Adipose tissue (tissue), 3 donors: ENCODE results near the gene PGPEP1. TPM values are rescaled to one million over a fixed set of nuclear protein-coding genes. Genes with fewer than 3 reads are reported as not detected.

Experiments used
- H3K27ac ChIP-seq: one replicate; pipeline ENCODE4 v1.5.1; 2013; ENCODE audit warnings: low read depth, low read length
- WGBS, 3 donors: extraction: QIAGEN DNeasy Blood & Tissue Kit; methylation state at CpG; one replicate each; pipeline ENCODE4 v1.1.7; 2013; 5-methylcytosine and 5-hydroxymethylcytosine counted together
- polyA plus RNA-seq, 3 donors: library from polyadenylated mRNA; stranded (reverse); fragments of 200-250 nt; gene quantifications; one replicate each; pipeline ENCODE4 v1.2.3, GENCODE V29; 2013
- donor health status: healthy with polysubstance abuse.
- donor health status: Bipolar disorder and iron deficiency.
- donor health status: healthy.

Gene PGPEP1
- polyA plus RNA-seq, 3 donors, result 9.1 to 17.2 (median 14.5) TPM

DNA sequence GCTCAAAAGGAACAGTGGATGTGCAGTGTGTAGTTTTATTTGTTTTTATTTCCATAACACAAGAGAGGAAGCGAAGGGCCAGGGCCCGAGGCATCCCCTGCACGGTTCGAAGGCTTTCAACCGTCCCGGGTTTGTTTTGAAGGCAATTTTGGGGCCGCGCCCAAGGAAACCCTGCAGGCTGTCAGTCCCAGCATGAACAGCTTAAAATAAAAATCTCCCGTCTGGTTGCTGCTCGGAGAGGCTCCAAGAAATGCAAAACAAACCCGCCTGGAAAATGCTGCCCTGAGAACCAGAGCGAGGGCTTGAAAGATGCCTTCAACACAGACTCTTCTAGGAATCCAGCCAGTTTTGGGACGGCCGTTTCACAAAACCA, 33.5 kb upstream of the PGPEP1 start:
- WGBS, 3 donors, result 66 to 83% (median 70%) methylated on average over 14 of the region's 14 CpGs
- H3K27ac ChIP-seq, result no peak overlapping the region

DNA sequence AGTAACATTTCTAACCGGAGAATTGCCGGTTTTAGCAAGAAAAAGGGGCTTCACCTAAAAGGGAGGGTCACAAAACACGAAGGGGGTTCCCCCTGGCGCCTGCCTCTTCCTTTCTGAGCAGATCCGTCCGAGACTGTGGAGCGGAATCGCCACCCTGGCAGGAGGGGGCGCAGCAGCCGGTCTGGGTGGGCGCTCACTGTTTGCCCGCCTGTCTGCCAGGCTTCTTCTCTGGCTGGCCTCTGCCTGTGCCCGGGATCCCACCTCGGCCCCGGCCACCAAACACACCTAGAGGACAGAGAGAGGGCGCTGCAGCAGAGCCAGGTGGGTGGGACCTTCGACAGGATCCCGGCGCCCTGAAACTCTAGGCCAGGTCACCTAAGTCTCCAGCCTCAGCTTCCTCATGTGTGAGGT, 33.1 kb upstream of the PGPEP1 start:
- 82 to 93% (median 88%) methylated on average over 19 of the region's 19 CpGs for whole genome bisulfite sequencing, 3 donors
- no peak overlapping the region for H3K27ac ChIP-seq

DNA sequence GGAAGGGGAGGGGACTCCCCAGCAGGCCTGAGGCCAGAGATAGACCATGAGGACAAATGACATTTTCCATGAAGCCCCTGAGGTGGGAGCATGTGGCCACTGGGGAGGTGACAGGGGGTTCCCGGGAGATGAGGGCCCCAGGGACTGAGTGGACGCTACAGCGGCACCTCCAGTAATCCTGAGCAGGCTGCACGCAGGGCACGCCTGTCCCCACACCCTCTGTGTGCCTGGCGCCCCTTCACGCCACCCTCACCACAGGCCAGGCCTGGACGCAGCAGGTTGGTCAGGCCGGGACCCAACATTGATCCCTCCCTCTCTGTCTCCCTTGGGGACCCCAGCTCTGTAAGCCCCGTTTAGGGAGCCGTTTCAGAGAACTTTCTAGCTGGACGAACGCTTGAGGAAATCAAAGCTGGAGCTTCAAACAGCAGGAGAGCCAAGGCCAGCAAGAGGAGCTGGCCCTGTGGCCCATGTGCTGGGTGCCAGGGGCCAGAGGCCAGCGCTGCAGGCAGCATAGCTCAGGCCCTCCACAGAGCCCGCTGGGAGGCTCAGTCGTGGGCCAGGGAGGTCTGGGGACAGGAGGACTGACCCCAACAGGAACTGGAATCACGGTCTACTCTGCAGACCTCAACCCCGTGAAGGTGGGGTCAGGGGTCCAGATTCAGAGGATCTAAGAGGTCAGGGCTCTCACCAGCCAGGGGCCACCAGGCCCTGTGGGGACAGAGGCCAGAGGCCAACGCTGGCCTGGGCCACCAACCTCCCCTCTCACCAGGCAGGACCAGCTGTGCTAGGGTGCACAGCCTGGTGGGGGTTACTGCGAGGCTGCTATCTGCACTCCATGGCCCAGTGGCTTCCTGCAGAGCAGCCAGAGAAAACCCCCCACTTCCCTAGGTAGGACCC, 32.1 kb upstream of the PGPEP1 start:
- no peak overlapping the region for H3K27ac ChIP-seq
- 72 to 88% (median 83%) methylated on average over 15 to 20 of the region's 20 CpGs for WGBS, 3 donors

DNA sequence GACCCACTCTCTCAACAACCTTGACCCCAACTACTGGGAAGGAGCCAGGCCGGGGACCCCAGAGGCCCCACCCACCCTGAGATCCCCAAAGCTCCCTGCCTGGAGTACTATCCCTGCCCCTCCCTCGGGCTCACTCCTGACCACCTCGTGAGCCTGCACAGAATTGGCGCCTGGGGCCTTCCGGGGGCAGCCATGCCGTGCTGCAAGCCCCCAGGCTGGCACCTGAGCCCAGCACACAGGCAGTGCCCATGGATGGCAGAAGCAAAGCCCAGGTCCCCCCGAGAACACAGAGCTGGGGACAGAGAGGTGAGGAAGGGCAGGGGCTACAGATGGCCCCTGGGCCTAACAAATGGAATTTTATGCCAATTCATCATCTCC, 31.5 kb upstream of the PGPEP1 start:
- WGBS, 3 donors, result 86 to 93% (median 88%) methylated on average over 7 of the region's 7 CpGs
- no peak overlapping the region for H3K27ac ChIP-seq

DNA sequence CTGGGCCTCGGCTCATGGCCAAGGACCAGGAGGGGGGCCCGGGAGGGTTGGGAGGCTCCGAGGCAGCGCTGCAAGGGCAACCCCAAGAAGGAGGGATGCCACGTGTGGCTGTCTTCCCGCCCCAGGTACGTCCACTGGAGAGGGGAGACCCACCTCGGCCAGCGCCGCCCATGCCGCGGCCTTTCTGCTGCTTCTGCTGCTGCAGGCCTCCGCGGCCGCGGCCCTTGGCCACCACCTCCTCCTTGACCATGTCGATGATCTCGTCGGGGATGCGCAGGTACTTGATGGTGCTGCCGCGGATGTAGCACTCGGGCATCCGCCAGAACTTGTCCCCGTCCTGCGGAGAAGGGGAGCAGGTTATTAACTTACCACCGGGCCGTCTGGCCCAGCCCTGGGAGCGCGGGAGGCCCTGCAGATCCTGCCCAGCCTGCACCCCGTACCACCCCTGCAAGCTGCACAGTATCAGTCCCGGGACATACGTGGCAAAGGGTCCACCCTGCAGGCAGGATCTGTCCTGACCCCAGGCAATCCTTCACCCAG, 30.8 kb upstream of the PGPEP1 start:
- no peak overlapping the region for H3K27ac ChIP-seq
- 94 to 96% (median 94%) methylated on average over 28 to 33 of the region's 33 CpGs for WGBS, 3 donors

DNA sequence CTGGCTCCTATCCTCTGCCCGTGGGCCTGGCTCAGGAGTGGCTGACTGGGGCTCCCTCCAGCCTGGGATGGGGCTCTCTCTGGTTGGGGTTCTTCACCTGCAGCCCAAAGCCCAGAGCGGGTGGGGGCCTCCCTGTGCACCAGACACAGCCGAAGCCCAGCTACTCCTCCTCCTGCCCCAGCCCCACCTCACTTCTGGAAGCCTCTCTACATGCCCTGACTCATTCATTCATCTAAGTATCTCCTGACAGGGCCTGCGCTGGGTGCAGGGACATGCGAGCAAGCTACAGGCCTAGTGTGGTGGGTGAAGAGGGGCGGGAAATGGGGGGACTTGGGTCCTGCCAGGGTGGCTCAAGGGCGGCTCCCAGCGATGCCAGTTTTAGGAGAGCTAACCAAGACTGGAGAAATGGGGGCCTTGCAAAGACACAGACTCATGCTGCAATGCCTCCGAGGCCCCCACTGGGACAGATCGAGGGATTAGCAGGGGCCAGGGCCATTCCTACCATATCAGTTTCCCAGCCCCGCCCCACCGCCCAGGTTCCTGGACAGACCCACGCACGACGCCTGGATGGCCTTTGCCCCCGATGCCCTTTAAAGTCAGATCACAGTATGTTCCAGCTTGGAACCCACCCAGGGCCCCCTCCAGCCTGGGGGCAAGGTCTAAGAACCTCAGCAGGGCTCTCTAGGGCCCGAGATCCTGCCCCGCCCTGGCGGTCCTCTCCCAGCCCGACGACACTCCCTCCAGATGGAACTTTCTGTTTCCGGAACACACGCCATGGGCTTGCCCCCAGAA, 30.1 kb upstream of the PGPEP1 start:
- H3K27ac ChIP-seq, result no peak overlapping the region
- WGBS, 3 donors, result 79 to 86% (median 84%) methylated on average over 19 to 23 of the region's 23 CpGs

DNA sequence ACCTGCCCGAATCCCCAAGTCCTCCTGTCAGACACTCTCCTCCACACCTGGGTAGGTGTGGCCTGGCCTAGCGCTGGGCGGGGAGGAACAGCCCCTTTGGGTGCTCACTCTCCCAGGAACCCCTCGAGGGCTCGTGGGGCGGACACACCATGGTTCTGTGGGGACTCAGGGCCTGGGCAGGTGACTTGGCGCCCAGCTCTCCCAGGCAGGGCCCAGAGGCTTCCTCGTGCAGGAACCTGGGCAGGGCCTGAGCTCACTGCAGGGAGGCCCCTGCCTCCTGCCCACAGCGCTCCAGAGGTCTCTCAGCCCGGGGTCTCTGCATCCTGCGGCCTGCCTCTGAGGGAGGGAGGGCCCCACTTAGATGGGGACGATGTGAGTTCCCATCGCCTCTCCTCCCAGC, 29.4 kb upstream of the PGPEP1 start:
- 81 to 92% (median 89%) methylated on average over 12 to 13 of the region's 13 CpGs for WGBS, 3 donors
- H3K27ac ChIP-seq, result no peak overlapping the region

DNA sequence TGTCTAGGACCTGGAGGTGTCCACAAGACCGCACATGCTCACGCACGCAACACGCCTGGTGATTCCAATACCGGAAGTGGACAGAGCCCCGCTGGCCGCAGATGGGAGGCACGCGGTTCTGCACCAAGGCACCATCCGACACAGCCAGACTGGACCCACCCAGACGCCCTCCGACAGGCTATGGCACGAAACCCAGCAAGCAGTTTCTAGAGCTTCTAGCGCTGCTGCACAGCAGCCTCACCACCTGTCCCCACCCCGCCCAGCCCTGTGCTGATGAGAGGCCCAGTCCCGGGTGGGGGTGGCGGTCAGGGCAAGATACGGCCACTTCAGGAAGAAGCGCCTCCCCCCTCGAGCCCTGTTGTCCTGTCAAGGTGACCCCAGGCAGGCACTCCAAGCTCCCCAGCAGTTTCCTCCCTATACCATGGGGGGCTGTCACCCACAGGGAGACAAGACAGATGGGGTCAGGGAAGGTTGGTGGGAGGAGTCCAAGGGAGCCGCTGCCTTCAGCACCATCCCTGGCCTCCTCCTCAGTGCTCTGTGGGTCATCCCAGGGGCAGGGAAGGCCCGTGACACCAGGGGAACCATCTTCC, 28.8 kb upstream of the PGPEP1 start:
- 88 to 93% (median 89%) methylated on average over 22 of the region's 22 CpGs for WGBS, 3 donors
- no peak overlapping the region for H3K27ac ChIP-seq

DNA sequence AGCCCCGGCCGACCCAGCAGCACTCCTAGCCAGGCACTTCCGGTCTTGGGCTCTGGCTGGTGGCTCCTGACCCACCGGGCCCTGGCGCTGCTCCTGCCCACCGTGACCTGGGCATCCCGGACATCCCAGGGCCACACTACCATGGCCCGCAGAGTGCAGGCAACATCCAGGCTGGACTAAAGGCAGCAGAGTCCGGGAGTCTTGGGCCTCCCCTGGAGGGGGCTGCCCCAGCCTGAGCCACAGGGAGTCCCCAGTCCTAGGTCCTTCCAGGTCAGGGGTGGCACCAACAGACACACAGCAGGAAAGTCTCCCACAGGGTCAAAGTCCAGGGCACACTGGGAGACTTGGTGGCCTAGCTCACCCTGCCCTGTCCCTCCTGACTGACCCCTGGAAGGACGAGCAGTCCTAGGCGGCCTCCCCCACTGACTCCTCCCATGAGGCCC, 28.3 kb upstream of the PGPEP1 start:
- H3K27ac ChIP-seq, result no peak overlapping the region
- WGBS, 3 donors, result 70 to 91% (median 90%) methylated on average over 9 to 11 of the region's 11 CpGs

DNA sequence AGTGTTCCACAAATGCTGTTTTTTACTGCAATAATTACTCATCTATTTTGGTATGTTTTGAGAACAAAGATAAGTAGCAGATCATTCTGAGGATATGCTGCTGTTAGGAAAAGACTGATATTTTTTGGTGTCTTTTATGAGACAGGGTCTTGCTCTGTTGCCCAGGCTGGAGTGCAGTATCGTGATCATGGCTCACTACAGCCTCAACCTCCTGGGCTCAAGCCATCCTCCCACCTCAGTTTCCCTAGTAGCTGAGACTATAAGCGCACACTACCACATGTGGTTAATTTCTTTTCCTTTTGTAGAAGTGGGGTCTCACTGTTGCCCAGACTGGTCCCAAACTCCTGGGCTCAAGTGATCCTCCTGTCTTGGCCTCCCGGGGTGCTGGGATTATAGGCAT, 27.0 kb upstream of the PGPEP1 start:
- no peak overlapping the region for H3K27ac ChIP-seq

DNA sequence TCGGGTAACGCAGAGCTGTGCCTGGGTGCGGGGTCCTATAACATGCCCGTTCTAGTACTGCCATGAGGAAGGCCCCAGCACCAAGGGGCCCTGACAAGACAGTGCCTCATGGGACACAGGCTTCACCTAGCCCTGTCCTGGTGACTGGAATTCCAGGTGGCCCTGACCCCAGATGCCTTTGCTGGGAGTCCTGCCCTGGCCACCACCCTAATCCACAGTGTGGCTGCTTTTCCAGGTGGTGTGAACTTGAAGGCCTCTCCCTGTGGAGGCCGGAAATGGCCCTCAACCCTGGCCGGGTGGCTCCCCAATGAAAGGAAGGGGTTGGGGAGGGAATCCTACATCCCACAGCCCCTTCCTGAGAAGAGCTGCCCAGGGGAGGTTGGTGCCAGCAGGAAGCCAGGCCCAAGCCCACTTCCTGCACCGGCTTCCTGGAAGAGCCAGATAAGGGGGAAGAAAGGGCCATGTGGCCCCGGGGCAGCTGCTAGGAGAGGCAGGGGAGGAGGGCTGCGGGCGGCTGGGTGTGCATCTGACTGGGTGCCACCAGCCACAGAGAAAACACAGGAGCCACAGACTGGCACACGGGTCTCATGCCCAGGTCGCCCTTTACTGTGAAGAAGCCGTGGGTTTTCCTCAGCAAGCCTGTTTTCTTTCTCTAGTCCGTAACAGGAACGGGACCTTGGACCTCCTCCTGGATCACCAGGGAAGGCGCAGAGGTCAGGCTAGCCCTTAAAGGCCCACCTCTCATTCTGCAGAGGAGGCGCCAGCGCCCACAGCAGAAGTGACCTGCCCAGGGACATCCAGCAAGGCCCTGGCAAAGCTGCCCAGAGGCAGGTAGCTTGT, 22.2 kb upstream of the PGPEP1 start:
- H3K27ac ChIP-seq, result no peak overlapping the region
- 32 to 48% (median 40%) methylated on average over 18 of the region's 18 CpGs for WGBS, 3 donors

More for the DNA sequence above, 27.0 kb upstream of the PGPEP1 start:
- WGBS, 3 donors, result 96 to 100% (median 96%) methylated on average over 3 of the region's 3 CpGs

DNA sequence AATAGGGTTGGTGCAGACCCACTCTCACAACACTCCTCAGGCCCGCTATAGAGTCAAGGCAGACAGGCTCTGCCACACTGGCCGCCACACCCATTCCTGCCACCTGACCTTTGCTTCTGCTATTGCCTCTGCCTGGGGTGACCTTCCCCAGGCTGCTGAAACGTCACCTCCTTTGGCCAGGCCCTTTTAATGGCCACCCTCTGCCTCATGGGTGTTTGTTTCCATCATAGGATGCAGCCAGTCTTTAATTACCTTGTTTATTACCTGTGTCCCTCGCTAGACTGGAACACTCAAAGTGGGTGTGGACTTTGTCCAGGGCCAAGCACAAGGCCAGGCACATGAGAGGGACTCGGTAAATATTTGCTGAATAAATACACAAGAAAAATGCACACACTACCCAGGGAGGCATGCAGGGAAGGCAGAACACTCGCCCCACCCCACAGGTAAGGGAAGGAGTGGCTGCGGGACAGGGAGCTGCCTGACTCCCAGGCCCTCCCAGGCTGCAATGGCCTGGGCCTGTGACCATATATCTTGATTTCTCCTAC, 20.7 kb upstream of the PGPEP1 start:
- no peak overlapping the region for H3K27ac ChIP-seq
- WGBS, 3 donors, result 47 to 78% (median 62%) methylated on average over 7 of the region's 7 CpGs

DNA sequence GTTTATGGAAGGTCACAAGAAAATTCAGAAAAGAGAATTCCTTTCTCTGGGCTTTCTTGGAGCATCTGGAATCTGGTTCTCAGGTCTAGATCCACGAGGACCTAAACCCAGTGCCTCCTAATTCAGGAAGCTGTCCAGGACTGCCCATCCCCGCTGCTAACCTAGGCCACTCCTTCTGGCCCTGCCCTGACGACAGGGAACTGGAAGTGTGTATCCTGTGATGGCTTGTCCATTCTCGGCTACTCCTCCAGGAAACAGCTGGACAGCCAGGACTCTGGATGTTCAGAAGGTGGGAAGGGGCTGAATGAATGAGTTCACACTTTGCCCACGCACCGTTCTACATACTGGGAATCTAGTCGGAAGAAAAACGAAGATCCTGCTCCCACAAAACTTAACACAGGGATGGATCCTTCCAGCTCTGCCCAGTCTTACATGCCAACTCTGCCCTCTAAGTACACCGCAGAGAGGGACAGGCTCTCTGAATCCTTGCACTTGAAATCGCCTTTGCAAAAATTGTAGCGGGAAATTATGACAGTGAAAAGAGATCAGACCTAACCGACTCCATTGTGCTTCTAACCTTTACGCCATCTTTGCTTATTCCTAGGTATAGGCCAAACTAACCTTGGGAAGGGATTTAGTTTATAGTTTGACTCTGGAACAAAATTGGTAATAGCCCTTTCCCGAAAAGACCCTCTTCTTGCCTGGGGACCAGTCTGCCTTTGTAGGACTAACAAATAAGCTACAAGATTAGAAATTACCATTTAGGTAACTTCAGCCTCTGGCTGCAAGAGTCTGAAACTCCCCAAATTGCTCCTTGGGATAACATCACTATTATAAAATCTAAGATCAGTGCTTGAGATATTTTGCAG, 19.3 kb upstream of the PGPEP1 start:
- no peak overlapping the region for H3K27ac ChIP-seq
- 55 to 71% (median 57%) methylated on average over 14 of the region's 14 CpGs for WGBS, 3 donors

DNA sequence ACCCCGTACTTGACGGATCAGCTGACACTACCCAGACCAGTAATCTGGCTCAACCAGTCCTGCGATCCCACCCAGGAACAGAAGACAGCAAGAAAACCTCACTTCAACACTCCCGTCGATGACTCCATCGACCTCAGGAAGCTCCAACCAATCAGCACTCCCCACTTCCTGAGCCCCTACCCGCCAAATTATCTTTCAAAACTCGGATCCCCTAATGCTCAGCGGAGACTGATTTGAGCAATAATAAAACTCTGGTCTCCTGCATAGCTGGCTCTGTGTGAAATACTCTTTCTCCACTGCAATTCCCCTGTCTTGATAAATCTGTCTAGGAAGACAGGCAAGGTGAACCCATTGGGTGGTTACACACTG, 18.7 kb upstream of the PGPEP1 start:
- 8 to 25% (median 16%) methylated on average over 9 of the region's 9 CpGs for WGBS, 3 donors
- H3K27ac ChIP-seq, result no peak overlapping the region

DNA sequence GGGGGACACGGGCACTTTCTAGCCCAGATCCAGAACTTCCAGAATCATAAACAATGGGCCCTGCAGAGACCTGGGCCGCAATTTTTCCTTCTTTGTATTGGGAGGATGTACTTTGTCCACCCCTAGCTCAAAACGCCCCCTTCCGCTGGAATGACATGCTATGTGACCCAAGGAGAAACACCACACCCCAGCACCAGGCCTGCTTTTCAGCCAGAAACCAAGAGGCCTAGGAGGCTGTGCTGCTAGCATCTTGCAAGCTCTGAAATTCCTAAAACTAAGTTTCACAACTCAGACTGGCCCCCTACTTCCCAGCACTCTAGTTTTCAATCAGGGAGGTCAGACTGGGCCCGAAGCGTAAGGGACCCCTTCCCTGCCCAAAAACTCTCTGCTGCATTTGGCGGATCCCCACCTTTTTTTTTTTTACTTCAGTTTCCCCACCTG, 18.1 kb upstream of the PGPEP1 start:
- peak overlapping the region; percentile 84 for H3K27ac ChIP-seq
- 2 to 3% (median 3%) methylated on average over 7 of the region's 7 CpGs for WGBS, 3 donors

DNA sequence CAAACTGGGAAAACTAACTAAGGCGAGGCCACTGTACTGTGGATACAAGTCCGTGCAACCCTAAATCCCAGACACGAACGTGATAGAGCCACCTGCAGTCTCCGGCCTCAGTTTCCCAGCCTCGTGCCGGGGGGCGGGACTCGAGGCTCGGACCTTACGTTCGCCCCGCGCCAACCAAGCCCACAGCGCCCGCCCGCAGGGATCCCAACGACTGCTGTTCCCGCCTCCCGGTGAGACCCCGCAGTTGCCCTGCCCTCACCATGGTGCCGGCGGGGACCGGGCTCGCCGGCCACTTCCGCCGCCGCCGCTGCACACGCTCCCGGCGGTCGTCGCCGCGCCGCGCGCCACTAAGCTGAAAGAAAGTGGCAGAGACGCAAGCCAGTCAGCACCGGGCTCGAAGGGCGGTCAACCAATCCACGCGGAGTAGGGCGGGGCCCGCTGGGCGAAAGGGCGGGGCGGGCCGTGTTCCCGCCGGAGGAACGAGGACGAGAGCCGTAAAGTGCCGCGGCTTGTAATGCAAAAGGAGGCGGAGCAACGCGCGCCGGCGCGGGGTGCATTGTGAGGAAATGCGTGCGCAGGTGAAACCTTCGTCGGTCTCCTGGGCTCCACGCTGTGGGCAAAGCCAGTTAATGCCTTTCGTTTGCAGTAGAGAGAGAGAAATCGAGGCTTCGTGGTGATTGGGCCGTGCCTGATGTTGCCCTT, 17.5 kb upstream of the PGPEP1 start, which contains the start of gene LSM4:
Gene LSM4 (minus strand): TSS at position 318 of the 702 bp plus-strand sequence. CDS start 56 bp downstream, at position 262.
- H3K27ac ChIP-seq, result peak within 1 kb of the TSS; percentile 84
- WGBS, 3 donors, result 0% methylated on average over 75 of the region's 75 CpGs
